M059J (cell line): ENCODE results near the gene SESTD1. TPM values are rescaled to one million over a fixed set of nuclear protein-coding genes. Genes with fewer than 3 reads are reported as not detected.

Source experiments
- DNase-seq: peaks from one replicate; pipeline ENCODE4 v3.0.0-alpha.2; 2012; ENCODE audit warnings: low read depth
- total RNA-seq: library from RNA; depleted of rRNA; stranded (reverse); fragments of >200 nt; shearing (Covaris generic); gene quantifications from 2 replicates; pipeline ENCODE4 v1.2.3, GENCODE V29; 2014; rRNA removed

SESTD1 gene
- 4.4 and 7.1 TPM in 2 replicates for total RNA-seq

GRCh38 chr2:179264368-179265081 is at the start of gene SESTD1:
Gene SESTD1 (minus strand): TSS chr2:179264832. CDS start chr2:179191841, 72,991 bp downstream.
- peak; percentile 41 for DNase-seq

GRCh38 chr2:179313057-179313456 is 48.4 kb upstream of the SESTD1 start:
- DNase-seq: no peak

- no peak for DNase-seq
Observed at GRCh38 chr2:179311101-179311500, 46.5 kb upstream of the SESTD1 start.

- DNase-seq: no peak
Observed at GRCh38 chr2:179307616-179308371, 43.2 kb upstream of the SESTD1 start.

- no peak for DNase-seq
Observed at GRCh38 chr2:179305125-179305524, 40.5 kb upstream of the SESTD1 start.

- DNase-seq: no peak
Observed at GRCh38 chr2:179304424-179304823, 39.8 kb upstream of the SESTD1 start.

GRCh38 chr2:179302764-179303571 is 38.3 kb upstream of the SESTD1 start:
- DNase-seq: peak; percentile 13

- no peak for DNase-seq
Observed at GRCh38 chr2:179302149-179302548, 37.5 kb upstream of the SESTD1 start.

GRCh38 chr2:179298666-179299065 is 34.0 kb upstream of the SESTD1 start:
- peak; percentile 4 for DNase-seq

GRCh38 chr2:179297927-179298326 is 33.3 kb upstream of the SESTD1 start:
- peak; percentile 60 for DNase-seq

GRCh38 chr2:179290329-179290728 is 25.7 kb upstream of the SESTD1 start:
- DNase-seq: no peak

- DNase-seq: no peak
Observed at GRCh38 chr2:179285060-179285459, 20.4 kb upstream of the SESTD1 start.

GRCh38 chr2:179277429-179278196 is 13.0 kb upstream of the SESTD1 start:
- no peak for DNase-seq

GRCh38 chr2:179275253-179276012 is 10.8 kb upstream of the SESTD1 start:
- DNase-seq: no peak

- DNase-seq: no peak
Observed at GRCh38 chr2:179274749-179275148, 10.1 kb upstream of the SESTD1 start.

- DNase-seq: no peak
Observed at GRCh38 chr2:179273461-179273962, 8.9 kb upstream of the SESTD1 start.

- peak; percentile 37 for DNase-seq
Observed at GRCh38 chr2:179272406-179273192, 8.0 kb upstream of the SESTD1 start.

GRCh38 chr2:179270689-179271088 is 6.1 kb upstream of the SESTD1 start:
- no peak for DNase-seq

GRCh38 chr2:179268277-179268925 is 3.8 kb upstream of the SESTD1 start:
- DNase-seq: peak; percentile 86
